ENCODE results near the gene SPIN2A.
"Not testable (repeated sequence)": the region's sequence is repeated elsewhere in the genome, so short reads cannot be mapped to it uniquely, and the experiment has no call there.

SPIN2A gene

GRCh38 chrX:57133284-57133683 lies 3.9 kb downstream of the SPIN2A start:
- H3K4me3 ChIP-seq (ENCODE audit: low read length); H3K9me3 ChIP-seq (ENCODE audit: control insufficient read depth, low read length); H3K36me3 ChIP-seq (ENCODE audit: control insufficient read depth, insufficient read depth, low read length); H3K27me3 ChIP-seq (ENCODE audit: control insufficient read depth, insufficient read depth, low read length); H3K9ac ChIP-seq (ENCODE audit: low read length); H3K4me1 ChIP-seq (ENCODE audit: control insufficient read depth, insufficient read depth, low read length): not testable (repeated sequence)

GRCh38 chrX:57132046-57132445 lies 5.2 kb downstream of the SPIN2A start:
- Histone ChIP-seq H3K36me3 (ENCODE audit: control insufficient read depth, insufficient read depth, low read length) (no peaks in the 10 kb centered on the region), H3K4me3 (ENCODE audit: low read length) (no peak overlapping the region), H3K4me1 (ENCODE audit: control insufficient read depth, insufficient read depth, low read length) (no peaks in the 10 kb centered on the region), H3K27me3 (ENCODE audit: control insufficient read depth, insufficient read depth, low read length) (no peaks in the 10 kb centered on the region), H3K9me3 (ENCODE audit: control insufficient read depth, low read length) (no peaks in the 10 kb centered on the region), H3K9ac (ENCODE audit: low read length) (no peak overlapping the region)

GRCh38 chrX:57121816-57122215 lies 15.4 kb downstream of the SPIN2A start:
- H3K9me3 ChIP-seq (ENCODE audit: control insufficient read depth, low read length) = no peaks in the 10 kb centered on the region
- H3K27me3 ChIP-seq (ENCODE audit: control insufficient read depth, insufficient read depth, low read length) = no peaks in the 10 kb centered on the region
- H3K36me3 ChIP-seq (ENCODE audit: control insufficient read depth, insufficient read depth, low read length) = no peaks in the 10 kb centered on the region
- peak overlapping the region; percentile 61 for H3K9ac ChIP-seq (ENCODE audit: low read length)
- peak overlapping the region; percentile 41 for H3K4me3 ChIP-seq (ENCODE audit: low read length)
- no peaks in the 10 kb centered on the region for H3K4me1 ChIP-seq (ENCODE audit: control insufficient read depth, insufficient read depth, low read length)

GRCh38 chrX:57121162-57121755 lies 15.9 kb downstream of the SPIN2A start, which contains the start of gene SPIN2B:
Gene SPIN2B (minus strand): TSS chrX:57121548.
- Histone ChIP-seq H3K4me1 (ENCODE audit: control insufficient read depth, insufficient read depth, low read length) (no peaks in the 10 kb centered on the region), H3K36me3 (ENCODE audit: control insufficient read depth, insufficient read depth, low read length) (no peaks in the 10 kb centered on the region), H3K27me3 (ENCODE audit: control insufficient read depth, insufficient read depth, low read length) (no peaks in the 10 kb centered on the region), H3K9me3 (ENCODE audit: control insufficient read depth, low read length) (no peaks in the 10 kb centered on the region), H3K9ac (ENCODE audit: low read length) (peak within 1 kb of the TSS; percentile 61), H3K4me3 (ENCODE audit: low read length) (peak within 1 kb of the TSS; percentile 41)

GRCh38 chrX:57120619-57121161 lies 16.5 kb downstream of the SPIN2A start:
- peak overlapping the region; percentile 61 for H3K9ac ChIP-seq (ENCODE audit: low read length)

GRCh38 chrX:57119416-57119815 lies 17.8 kb downstream of the SPIN2A start:
- Histone ChIP-seq H3K27me3 (ENCODE audit: control insufficient read depth, insufficient read depth, low read length) (no peaks in the 10 kb centered on the region), H3K9ac (ENCODE audit: low read length) (no peak overlapping the region), H3K4me1 (ENCODE audit: control insufficient read depth, insufficient read depth, low read length) (no peaks in the 10 kb centered on the region), H3K4me3 (ENCODE audit: low read length) (no peak overlapping the region), H3K9me3 (ENCODE audit: control insufficient read depth, low read length) (no peaks in the 10 kb centered on the region), H3K36me3 (ENCODE audit: control insufficient read depth, insufficient read depth, low read length) (no peaks in the 10 kb centered on the region)

More at GRCh38 chrX:57120619-57121161, 16.5 kb downstream of the SPIN2A start:
- peak overlapping the region; percentile 41 for H3K4me3 ChIP-seq (ENCODE audit: low read length)
- H3K9me3 ChIP-seq (ENCODE audit: control insufficient read depth, low read length); H3K27me3 ChIP-seq (ENCODE audit: control insufficient read depth, insufficient read depth, low read length); H3K36me3 ChIP-seq (ENCODE audit: control insufficient read depth, insufficient read depth, low read length); H3K4me1 ChIP-seq (ENCODE audit: control insufficient read depth, insufficient read depth, low read length): not testable (repeated sequence)

- H3K9ac ChIP-seq (ENCODE audit: low read length); H3K4me1 ChIP-seq (ENCODE audit: control insufficient read depth, insufficient read depth, low read length); H3K9me3 ChIP-seq (ENCODE audit: control insufficient read depth, low read length); H3K27me3 ChIP-seq (ENCODE audit: control insufficient read depth, insufficient read depth, low read length); H3K36me3 ChIP-seq (ENCODE audit: control insufficient read depth, insufficient read depth, low read length); H3K4me3 ChIP-seq (ENCODE audit: low read length): not testable (repeated sequence)
Measured at GRCh38 chrX:57117566-57117965, 19.6 kb downstream of the SPIN2A start.

GRCh38 chrX:57104921-57105398 lies 32.2 kb downstream of the SPIN2A start:
- Histone ChIP-seq H3K4me1 (ENCODE audit: control insufficient read depth, insufficient read depth, low read length) (no peaks in the 10 kb centered on the region), H3K36me3 (ENCODE audit: control insufficient read depth, insufficient read depth, low read length) (no peaks in the 10 kb centered on the region), H3K9me3 (ENCODE audit: control insufficient read depth, low read length) (no peaks in the 10 kb centered on the region), H3K9ac (ENCODE audit: low read length) (no peak overlapping the region), H3K4me3 (ENCODE audit: low read length) (no peak overlapping the region), H3K27me3 (ENCODE audit: control insufficient read depth, insufficient read depth, low read length) (no peaks in the 10 kb centered on the region)

- H3K4me1 ChIP-seq (ENCODE audit: control insufficient read depth, insufficient read depth, low read length) = no peaks in the 10 kb centered on the region
- H3K27me3 ChIP-seq (ENCODE audit: control insufficient read depth, insufficient read depth, low read length) = no peaks in the 10 kb centered on the region
- no peaks in the 10 kb centered on the region for H3K9me3 ChIP-seq (ENCODE audit: control insufficient read depth, low read length)
- no peak overlapping the region for H3K4me3 ChIP-seq (ENCODE audit: low read length)
- no peak overlapping the region for H3K9ac ChIP-seq (ENCODE audit: low read length)
- H3K36me3 ChIP-seq (ENCODE audit: control insufficient read depth, insufficient read depth, low read length) = no peaks in the 10 kb centered on the region
Measured at GRCh38 chrX:57104406-57104805, 32.8 kb downstream of the SPIN2A start.

- no peaks in the 10 kb centered on the region for H3K9me3 ChIP-seq (ENCODE audit: control insufficient read depth, low read length)
- H3K9ac ChIP-seq (ENCODE audit: low read length) = no peak overlapping the region
- no peaks in the 10 kb centered on the region for H3K4me1 ChIP-seq (ENCODE audit: control insufficient read depth, insufficient read depth, low read length)
- no peaks in the 10 kb centered on the region for H3K27me3 ChIP-seq (ENCODE audit: control insufficient read depth, insufficient read depth, low read length)
- no peaks in the 10 kb centered on the region for H3K36me3 ChIP-seq (ENCODE audit: control insufficient read depth, insufficient read depth, low read length)
- H3K4me3 ChIP-seq (ENCODE audit: low read length) = no peak overlapping the region
Measured at GRCh38 chrX:57103489-57103888, 33.7 kb downstream of the SPIN2A start.

- H3K9ac ChIP-seq (ENCODE audit: low read length); H3K36me3 ChIP-seq (ENCODE audit: control insufficient read depth, insufficient read depth, low read length); H3K4me3 ChIP-seq (ENCODE audit: low read length); H3K27me3 ChIP-seq (ENCODE audit: control insufficient read depth, insufficient read depth, low read length); H3K4me1 ChIP-seq (ENCODE audit: control insufficient read depth, insufficient read depth, low read length); H3K9me3 ChIP-seq (ENCODE audit: control insufficient read depth, low read length): not testable (repeated sequence)
Measured at GRCh38 chrX:57102918-57103317, 34.3 kb downstream of the SPIN2A start.
